ENCODE results near the gene JADE2. TPM values are rescaled to one million over a fixed set of nuclear protein-coding genes. Genes with fewer than 3 reads are reported as not detected.
A peak's percentile ranks its signal among the peaks of the same experiment; 100 is the strongest.

The JADE2 gene
- total RNA-seq, 2 experiments from 2014 or later, result 120 to 124 TPM

GRCh38 chr5:134610725-134611124, 85.3 kb downstream of the JADE2 start:
- intact Hi-C loops (cut with DNase I, micrococcal nuclease), result no loop called here
- peaks cover 64% of the 10 kb centered on the region for H3K36me3 ChIP-seq (ENCODE audit: insufficient read depth, low read length)
- POLR2A ChIA-PET, result interaction anchor here (0.6 to 0.7 kb wide), 4 partner anchors 10 to 537 kb away, joined by 3 to 4 read pairs (median 4); no protein-coding TSS in a partner anchor
- Mint-ChIP-seq H3K27ac (peak overlapping the region; percentile 36), H3K9me3 (no peaks in the 10 kb centered on the region), H3K36me3 (ENCODE audit: low read depth) (peaks cover 82% of the 10 kb centered on the region), H3K27me3 (no peaks in the 10 kb centered on the region), H3K4me3 (no peak overlapping the region), H3K4me1 (ENCODE audit: low read depth) (peaks cover 11% of the 10 kb centered on the region)
- H3K9me3 ChIP-seq (ENCODE audit: control insufficient read depth in 1 of 2, insufficient read depth in 1 of 2, low read length in 2 of 2), result no peaks in the 10 kb centered on the region
- ATAC-seq (ENCODE audit: poor library complexity), result no peak
- H3K27ac ChIP-seq (ENCODE audit: low read depth in 1 of 2, low read length in 2 of 2), result no peak overlapping the region
- H3K4me3 ChIP-seq (ENCODE audit: low read length), result no peak overlapping the region
- no peak for DNase-seq
- no peak for TF ChIP-seq CTCF (IDR thresholded peaks at IDR 0.05)
- CTCF ChIA-PET, result interaction anchor here (0.7 kb wide), 2 partner anchors 27 to 367 kb away, joined by 4 read pairs; no protein-coding TSS in a partner anchor
- H3K27me3 ChIP-seq (ENCODE audit: control insufficient read depth in 1 of 2, insufficient read depth in 2 of 2, low read length in 2 of 2), result no peaks in the 10 kb centered on the region
- peaks cover 5% of the 10 kb centered on the region for H3K4me1 ChIP-seq (ENCODE audit: insufficient read depth, low read length)

GRCh38 chr5:134611515-134611914, 86.0 kb downstream of the JADE2 start:
- Histone ChIP-seq H3K27me3 (ENCODE audit: control insufficient read depth in 1 of 2, insufficient read depth in 2 of 2, low read length in 2 of 2) (no peaks in the 10 kb centered on the region), H3K4me1 (ENCODE audit: insufficient read depth, low read length) (peaks cover 5% of the 10 kb centered on the region), H3K9me3 (ENCODE audit: control insufficient read depth in 1 of 2, insufficient read depth in 1 of 2, low read length in 2 of 2) (no peaks in the 10 kb centered on the region), H3K27ac (ENCODE audit: low read depth in 1 of 2, low read length in 2 of 2) (no peak overlapping the region), H3K4me3 (ENCODE audit: low read length) (no peak overlapping the region), H3K36me3 (ENCODE audit: insufficient read depth, low read length) (peaks cover 60% of the 10 kb centered on the region)
- Mint-ChIP-seq H3K4me3 (no peak overlapping the region), H3K27me3 (no peaks in the 10 kb centered on the region), H3K27ac (no peak overlapping the region), H3K36me3 (ENCODE audit: low read depth) (peaks cover 78% of the 10 kb centered on the region), H3K4me1 (ENCODE audit: low read depth) (peaks cover 11% of the 10 kb centered on the region), H3K9me3 (no peaks in the 10 kb centered on the region)
- intact Hi-C loops (cut with DNase I, micrococcal nuclease), result no loop called here
- TF ChIP-seq CTCF (IDR thresholded peaks at IDR 0.05), result no peak
- ChIA-PET CTCF (no interaction called here), POLR2A (no interaction called here)
- DNase-seq (no peak), ATAC-seq (ENCODE audit: poor library complexity) (no peak)

- H3K9me3 ChIP-seq (ENCODE audit: control insufficient read depth in 1 of 2, insufficient read depth in 1 of 2, low read length in 2 of 2), result no peaks in the 10 kb centered on the region
- H3K4me3 Mint-ChIP-seq, result no peak overlapping the region
- TF ChIP-seq CTCF (IDR thresholded peaks at IDR 0.05), result no peak
- CTCF ChIA-PET, result no interaction called here
- no peak overlapping the region for H3K27ac Mint-ChIP-seq
- H3K27ac ChIP-seq (ENCODE audit: low read depth in 1 of 2, low read length in 2 of 2), result no peak overlapping the region
- H3K4me1 ChIP-seq (ENCODE audit: insufficient read depth, low read length), result no peaks in the 10 kb centered on the region
- no peaks in the 10 kb centered on the region for H3K27me3 Mint-ChIP-seq
- H3K4me1 Mint-ChIP-seq (ENCODE audit: low read depth), result no peaks in the 10 kb centered on the region
- no peak for ATAC-seq (ENCODE audit: poor library complexity)
- DNase-seq, result no peak
- no peaks in the 10 kb centered on the region for H3K9me3 Mint-ChIP-seq
- POLR2A ChIA-PET, result no interaction called here
- peaks cover 48% of the 10 kb centered on the region for H3K36me3 ChIP-seq (ENCODE audit: insufficient read depth, low read length)
- no peak overlapping the region for H3K4me3 ChIP-seq (ENCODE audit: low read length)
- intact Hi-C loops (cut with DNase I, micrococcal nuclease), result no loop called here
- H3K36me3 Mint-ChIP-seq (ENCODE audit: low read depth), result peaks cover 71% of the 10 kb centered on the region
- H3K27me3 ChIP-seq (ENCODE audit: control insufficient read depth in 1 of 2, insufficient read depth in 2 of 2, low read length in 2 of 2), result no peaks in the 10 kb centered on the region
These were observed 89.1 kb downstream of the JADE2 start for GRCh38 chr5:134614450-134615085.
